Spleen (tissue), 7 donors: ENCODE data around the gene JAZF1.

Source experiments
- CTCF ChIP-seq, 11 experiments: fragments of 200-600 bp in 7 of 11; fragments of 450-650 bp in 4 of 11; sonication (generic) in 4 of 11; IDR thresholded peaks in 8 of 11; conservative IDR thresholded peaks in 3 of 11; 1 replicate in 7 of 11; 2 replicates in 4 of 11; pipeline versions ENCODE4 v1.4.0 to v1.8.0; 2016 to 2021; ENCODE audit warnings: antibody characterized with exemption in 11 of 11, inconsistent platforms in 4 of 11, mild to moderate bottlenecking in 1 of 11
- POLR2A ChIP-seq, 3 donors: fragments of 450-650 bp; IDR thresholded peaks; one replicate each; pipeline ENCODE4 v1.5.1; 2017; ENCODE audit warnings: antibody characterized with exemption in 3 of 3, mild to moderate bottlenecking in 1 of 3
- POLR2AphosphoS5 ChIP-seq, 3 donors: sonication (generic); formaldehyde crosslinking; IDR thresholded peaks; one replicate each; pipeline ENCODE4 v1.5.1; 2017; ENCODE audit warnings: antibody characterized with exemption in 3 of 3
- donor health status: DM: no; HTN: no; CAD: no; lungs with moderate emphysema.
- donor health status: DM: no; HTN: no; CAD: no.
- donor health status: DM: no; HTN: no; CAD: no.

DNA sequence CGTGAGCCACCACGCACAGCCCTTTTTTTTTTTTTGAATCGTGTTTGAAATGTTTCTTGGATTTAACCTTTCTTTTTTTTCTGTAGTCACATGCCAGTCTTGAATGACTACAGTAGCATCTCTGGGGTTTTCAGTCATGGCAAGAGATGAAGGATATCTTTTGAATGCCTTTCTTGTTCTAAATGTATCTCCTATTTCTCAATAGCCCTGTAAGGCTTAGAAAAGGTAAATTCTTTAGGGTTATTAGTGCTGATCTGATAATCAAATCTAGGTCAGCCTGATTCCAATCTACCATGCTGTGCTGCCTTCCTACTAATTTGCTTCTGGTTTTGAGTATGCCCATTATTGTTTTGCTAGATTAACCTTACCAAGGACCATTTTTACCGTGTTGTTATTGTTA is 370.4 kb downstream of the JAZF1 start:
- no peak for TF ChIP-seq CTCF (IDR thresholded peaks at IDR 0.05 in 8 of 11, conservative IDR thresholded peaks at IDR 0.05 in 3 of 11)
- no peak for TF ChIP-seq POLR2AphosphoS5 (IDR thresholded peaks at IDR 0.05)
- no peak for TF ChIP-seq POLR2A (IDR thresholded peaks at IDR 0.05)
